Activated CD8-positive, alpha-beta memory T cell treated with anti-CD3 and anti-CD28 coated beads, Interleukin-2, amount 50 U/mL, for 24 hours (primary cell): ENCODE data around the gene PLCB1.
"Not testable (repeated sequence)": the region's sequence is repeated elsewhere in the genome, so short reads cannot be mapped to it uniquely, and the experiment has no call there.

ENCODE experiments used
- DNase-seq: peaks from one replicate; pipeline ENCODE4 v3.0.0-alpha.2; 2020; ENCODE audit errors: extremely low read depth

PLCB1 gene

GRCh38 chr20:8334641-8335040 is 202.6 kb downstream of the PLCB1 start:
- DNase-seq, result no peak

DNA sequence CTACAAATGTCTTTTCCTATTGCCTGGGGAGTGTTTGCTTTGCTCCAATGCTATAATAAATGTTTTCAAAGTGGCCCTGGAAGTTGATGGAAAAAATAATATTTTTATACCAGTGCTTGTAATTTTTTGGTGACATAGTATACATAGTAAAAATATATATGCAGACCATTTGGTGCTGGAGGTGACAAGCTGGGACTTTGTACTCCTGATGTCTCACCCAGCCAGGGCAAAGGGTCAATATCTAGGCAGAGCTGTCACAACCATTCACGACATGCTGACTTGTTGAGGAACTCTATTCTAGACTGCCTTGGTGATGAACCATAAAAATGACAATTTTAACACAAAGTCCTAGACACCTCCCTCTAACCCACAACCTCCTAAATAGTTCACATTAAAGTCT is 203.0 kb downstream of the PLCB1 start:
- no peak for DNase-seq

DNA sequence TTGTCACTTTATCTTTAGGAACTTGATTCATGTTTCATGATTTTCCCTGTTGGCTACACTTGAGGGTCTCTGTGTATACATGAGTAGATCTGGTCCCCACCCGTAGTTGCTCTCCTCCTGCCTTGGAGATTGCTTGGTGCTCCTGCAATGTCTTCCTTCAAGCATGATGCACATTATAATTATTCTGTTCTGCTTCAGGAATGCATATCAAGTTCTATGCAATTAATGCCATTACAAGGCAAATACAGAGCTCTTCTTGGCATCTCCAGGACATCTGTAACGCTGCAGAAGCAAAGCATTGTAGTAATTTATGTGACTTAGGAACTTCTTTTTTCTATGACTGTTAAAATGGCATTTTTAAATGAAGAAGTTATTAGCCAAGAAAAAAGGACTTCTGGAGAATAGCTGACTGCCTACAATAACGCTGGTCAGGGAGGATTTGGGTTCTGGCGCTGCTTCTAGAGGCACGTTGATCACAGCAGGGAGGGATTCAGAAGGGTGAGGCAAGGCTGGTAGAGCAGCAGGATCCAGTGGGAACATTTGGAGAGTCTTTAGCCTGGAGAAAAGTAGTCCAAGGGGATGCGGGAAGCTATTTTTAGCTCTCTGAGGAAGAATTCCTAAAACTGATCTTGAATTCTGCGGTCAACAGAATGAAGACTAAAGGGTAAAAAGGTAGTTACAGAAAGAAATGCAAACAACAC is 203.6 kb downstream of the PLCB1 start:
- DNase-seq, result no peak

DNA sequence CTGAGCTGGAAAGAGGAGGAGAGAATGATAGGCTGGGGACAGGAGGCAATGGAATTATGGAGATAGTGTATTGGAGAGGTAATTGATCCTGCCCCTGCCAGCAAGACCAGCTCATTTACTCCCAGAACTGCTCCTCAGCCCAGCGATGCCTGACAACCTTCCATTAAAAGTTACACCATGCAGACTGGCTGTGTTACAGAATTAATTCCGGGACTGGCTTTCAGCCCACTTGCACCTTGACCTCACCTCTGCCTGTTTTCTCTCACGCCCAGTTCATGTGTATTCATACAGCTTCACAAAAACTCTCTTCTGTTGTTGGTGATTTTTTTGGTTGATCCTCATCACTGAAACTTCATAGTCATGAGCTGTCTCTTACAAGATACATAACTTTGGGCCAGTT is 207.3 kb downstream of the PLCB1 start:
- DNase-seq, result no peak

DNA sequence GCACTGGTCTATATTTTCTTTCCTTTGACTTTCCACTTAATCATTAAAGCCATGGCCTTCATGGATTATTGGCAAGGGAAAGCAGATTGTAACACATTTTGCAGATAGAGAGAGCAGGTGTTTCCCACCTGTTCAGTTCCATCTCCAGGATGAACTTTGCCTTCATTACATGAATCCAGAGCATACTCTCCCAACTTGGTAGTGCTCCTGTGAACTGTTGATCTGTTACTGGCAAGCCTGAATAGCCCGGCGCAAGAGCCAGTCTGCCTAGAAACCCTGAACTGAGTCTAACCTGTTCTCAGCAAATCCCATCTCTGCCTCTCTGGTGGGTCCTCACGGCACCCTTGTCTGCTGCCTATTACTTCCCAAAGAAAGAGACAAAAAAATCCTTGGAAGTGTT is 210.3 kb downstream of the PLCB1 start:
- no peak for DNase-seq

- DNase-seq, result no peak
Observed at GRCh38 chr20:8344106-8344505, 212.0 kb downstream of the PLCB1 start.

- DNase-seq, result no peak
Observed at GRCh38 chr20:8344631-8345030, 212.6 kb downstream of the PLCB1 start.

DNA sequence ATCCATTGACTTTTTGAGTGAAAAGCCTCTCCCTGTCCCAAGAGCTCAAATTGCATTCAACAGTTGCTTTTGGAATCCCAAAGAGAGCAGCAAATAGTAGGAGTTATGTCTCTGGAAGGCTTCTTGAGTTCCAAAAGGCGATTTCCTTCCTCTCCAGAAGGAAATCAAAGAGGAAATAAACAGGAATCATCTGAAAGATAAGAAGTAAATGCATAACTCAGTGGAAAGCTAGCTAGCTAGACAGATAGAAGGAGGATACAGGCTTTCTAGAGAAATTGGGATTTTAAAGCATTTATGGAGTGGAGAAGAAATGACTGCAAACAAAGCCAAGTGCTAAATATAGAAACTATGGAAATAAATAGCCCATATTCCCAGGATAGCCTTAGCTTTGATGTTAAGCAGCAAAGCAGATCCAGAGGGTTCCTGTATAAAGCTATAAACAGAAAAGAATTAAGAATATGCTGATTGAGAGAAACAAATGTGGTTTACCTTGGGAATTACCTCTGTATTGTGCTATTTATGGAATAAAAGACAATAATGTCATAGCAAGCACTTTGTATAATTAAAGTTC is 214.7 kb downstream of the PLCB1 start:
- no peak for DNase-seq

- not testable (repeated sequence) for DNase-seq
Observed at GRCh38 chr20:8350225-8350624, 218.2 kb downstream of the PLCB1 start.

- no peak for DNase-seq
Observed at GRCh38 chr20:8352486-8352885, 220.4 kb downstream of the PLCB1 start.

DNA sequence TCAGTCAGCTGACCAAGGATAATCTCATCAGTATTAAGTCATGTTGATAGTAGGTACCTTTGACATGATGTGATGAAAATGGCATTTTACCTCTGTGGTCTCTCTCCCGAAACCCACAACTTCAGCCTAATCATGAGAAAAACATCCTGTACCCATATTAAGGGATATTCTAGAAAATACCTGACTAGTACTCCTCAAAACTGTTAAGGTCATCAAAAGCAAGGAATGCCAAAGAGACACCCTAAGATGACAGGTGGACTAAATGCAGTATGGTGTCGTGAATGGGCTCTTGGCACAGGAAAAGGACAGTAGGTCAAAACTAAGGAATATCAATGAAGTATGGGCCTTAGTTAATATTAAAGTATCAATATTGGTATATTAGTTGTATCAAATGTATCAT is 221.4 kb downstream of the PLCB1 start:
- DNase-seq, result no peak

GRCh38 chr20:8355453-8355852 is 223.4 kb downstream of the PLCB1 start:
- DNase-seq, result no peak

DNA sequence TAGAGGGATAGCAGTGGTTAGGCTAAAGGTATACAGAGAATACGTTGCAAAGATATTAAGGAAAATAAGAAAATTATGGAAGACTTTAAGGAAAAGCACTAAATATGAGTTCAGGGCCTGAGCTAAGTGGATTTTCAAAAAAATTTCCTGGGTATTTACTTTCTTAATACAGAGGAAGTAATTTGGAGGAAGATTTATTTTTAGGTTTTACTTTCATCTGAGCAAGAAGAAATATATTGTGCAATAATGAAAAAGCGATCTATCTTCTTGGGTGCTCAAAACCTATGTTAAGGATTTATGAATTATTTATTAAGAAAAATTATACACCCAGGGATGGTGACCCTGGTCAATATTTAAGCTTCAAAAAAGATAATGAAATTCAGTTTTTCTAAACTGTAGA is 224.7 kb downstream of the PLCB1 start:
- no peak for DNase-seq

GRCh38 chr20:8357703-8358102 is 225.6 kb downstream of the PLCB1 start:
- no peak for DNase-seq

- no peak for DNase-seq
Observed at GRCh38 chr20:8360035-8360434, 228.0 kb downstream of the PLCB1 start.

DNA sequence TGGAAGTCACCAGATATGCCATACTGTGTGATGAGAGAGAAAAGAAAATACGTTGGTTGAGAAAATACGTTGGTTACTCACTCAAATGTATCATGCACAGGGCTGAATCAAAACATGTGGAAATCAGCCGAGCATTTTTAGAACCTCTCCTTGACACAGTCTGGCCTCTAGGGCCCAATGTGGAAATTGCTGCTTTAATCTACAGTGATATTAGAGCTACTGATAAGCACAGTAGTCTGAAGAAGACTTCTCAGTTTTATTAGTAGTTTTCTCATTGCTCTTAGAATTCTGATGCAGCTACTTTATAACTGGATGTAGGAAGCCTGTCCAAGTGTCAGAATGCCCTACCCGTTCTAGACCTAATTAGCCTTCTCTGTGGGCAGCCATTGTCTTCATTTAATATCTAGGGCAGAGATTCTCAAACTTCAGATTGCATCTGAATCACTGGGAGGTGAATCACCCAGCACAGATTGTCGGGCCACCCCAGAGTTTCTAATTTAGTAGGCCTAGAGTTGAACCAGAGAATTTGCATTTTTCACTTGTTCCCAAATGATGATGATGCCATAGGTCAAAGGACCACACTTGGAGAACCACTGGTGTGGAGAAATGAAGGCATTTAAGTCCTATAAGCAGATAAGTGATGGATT is 229.1 kb downstream of the PLCB1 start:
- DNase-seq, result no peak

DNA sequence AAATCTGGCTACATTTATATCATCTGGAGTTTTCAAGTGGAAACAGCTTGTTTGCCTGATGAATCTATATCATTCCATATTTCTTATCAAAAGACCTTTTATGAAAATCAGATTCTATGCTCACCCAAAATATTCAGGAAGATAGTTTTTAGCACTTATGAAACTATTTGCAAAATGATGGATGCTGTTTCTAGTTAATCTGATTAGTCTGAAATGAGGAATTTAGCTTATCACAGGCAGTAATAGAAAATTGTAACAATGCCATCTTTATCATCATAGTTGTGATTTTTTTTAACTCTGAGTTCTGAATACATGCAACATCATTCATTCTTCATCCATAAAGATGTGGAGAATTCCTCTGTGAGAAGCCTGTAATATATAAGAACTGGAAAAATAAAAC is 229.7 kb downstream of the PLCB1 start:
- DNase-seq, result no peak

GRCh38 chr20:8362457-8362856 is 230.4 kb downstream of the PLCB1 start:
- DNase-seq, result no peak

GRCh38 chr20:8363970-8364733 is 232.1 kb downstream of the PLCB1 start:
- DNase-seq, result no peak

- DNase-seq, result no peak
Observed at GRCh38 chr20:8364734-8365078, 232.6 kb downstream of the PLCB1 start.

GRCh38 chr20:8365634-8366033 is 233.6 kb downstream of the PLCB1 start:
- no peak for DNase-seq

- no peak for DNase-seq
Observed at GRCh38 chr20:8366303-8366923, 234.3 kb downstream of the PLCB1 start.
